Neural progenitor cell (in vitro differentiated cells): Measurements from ENCODE around the gene PPM1L. TPM values are rescaled to one million over a fixed set of nuclear protein-coding genes. Genes with fewer than 3 reads are reported as not detected.
A peak's percentile ranks its signal among the peaks of the same experiment; 100 is the strongest.

ENCODE experiments used
- DNase-seq: peaks from one replicate; pipeline ENCODE4 v3.0.0-alpha.2; 2016; ENCODE audit warnings: low spot score
- H2AFZ ChIP-seq: fragments of 200-600 bp; sonication (generic); replicated peaks from 2 replicates; pipeline ENCODE4 v1.6.1; 2016; ENCODE audit warnings: antibody characterized with exemption
- H3F3A ChIP-seq: fragments of 200-600 bp; sonication (generic); 2 replicates; pipeline ENCODE4 v1.6.1; 2016; ENCODE audit warnings: antibody characterized with exemption, low read depth
- H3K27ac ChIP-seq: fragments of 200-600 bp; sonication (generic); 2 replicates; pipeline ENCODE4 v1.5.1; 2016; ENCODE audit warnings: mild to moderate bottlenecking
- H3K27me3 ChIP-seq: fragments of 200-600 bp; sonication (generic); 2 replicates; pipeline ENCODE4 v1.6.1; 2016; ENCODE audit warnings: mild to moderate bottlenecking, moderate library complexity
- H3K36me3 ChIP-seq: fragments of 200-600 bp; sonication (generic); 2 replicates; pipeline ENCODE4 v1.5.1; 2016
- H3K4me1 ChIP-seq: fragments of 200-600 bp; sonication (generic); 2 replicates; pipeline ENCODE4 v1.6.1; 2016; ENCODE audit warnings: mixed run types
- H3K4me2 ChIP-seq: fragments of 200-600 bp; sonication (generic); 2 replicates; pipeline ENCODE4 v1.6.1; 2016
- H3K4me3 ChIP-seq: fragments of 200-600 bp; sonication (generic); 2 replicates; pipeline ENCODE4 v1.5.1; 2016
- H3K79me2 ChIP-seq: fragments of 200-600 bp; sonication (generic); 2 replicates; pipeline ENCODE4 v1.6.1; 2016; ENCODE audit warnings: low read depth
- H3K9ac ChIP-seq: fragments of 200-600 bp; sonication (generic); 2 replicates; pipeline ENCODE4 v1.6.1; 2016
- H3K9me3 ChIP-seq: fragments of 200-600 bp; sonication (generic); 2 replicates; pipeline ENCODE4 v1.5.1; 2016; ENCODE audit warnings: low read depth
- H4K20me1 ChIP-seq: fragments of 200-600 bp; sonication (generic); 2 replicates; pipeline ENCODE4 v1.6.1; 2016; ENCODE audit warnings: low read depth
- H3K27ac Mint-ChIP-seq: 3 replicates; pipeline ENCODE4 v1.8.0; 2021; ENCODE audit warnings: mixed read lengths
- H3K27me3 Mint-ChIP-seq: 2 replicates; pipeline ENCODE4 v1.8.0; 2022; ENCODE audit warnings: low read depth, mild to moderate bottlenecking, inconsistent platforms, moderate library complexity, mixed read lengths; ENCODE audit not compliant: insufficient read depth
- H3K36me3 Mint-ChIP-seq: 3 replicates; pipeline ENCODE4 v1.8.0; 2021; ENCODE audit warnings: mixed read lengths
- H3K4me1 Mint-ChIP-seq: 3 replicates; pipeline ENCODE4 v1.8.0; 2021; ENCODE audit warnings: mixed read lengths
- H3K4me3 Mint-ChIP-seq: 3 replicates; pipeline ENCODE4 v1.8.0; 2021; ENCODE audit warnings: mild to moderate bottlenecking, moderate library complexity, mixed read lengths
- H3K9me3 Mint-ChIP-seq: 3 replicates; pipeline ENCODE4 v1.8.0; 2020; ENCODE audit warnings: mixed read lengths
- EZH2 ChIP-seq: fragments of 200-600 bp; sonication (generic); IDR thresholded peaks from 2 replicates; pipeline ENCODE4 v1.6.1; 2017; ENCODE audit warnings: antibody characterized with exemption, mild to moderate bottlenecking, moderate library complexity
- EZH2phosphoT487 ChIP-seq: fragments of 200-600 bp; sonication (generic); IDR thresholded peaks from 2 replicates; pipeline ENCODE4 v1.6.1; 2017; ENCODE audit warnings: antibody characterized with exemption
- total RNA-seq: library from RNA; depleted of rRNA; stranded (reverse); fragments of >200 nt; gene quantifications from 2 replicates; pipeline ENCODE4 v1.2.3, GENCODE V29; 2015; ENCODE audit warnings: low replicate concordance
- TF ChIP-seq, protein P1 (sequence below): fragments of 200-600 bp; sonication (generic); IDR thresholded peaks from 2 replicates; pipeline ENCODE4 v1.5.1; 2017; ENCODE audit warnings: antibody characterized with exemption, mild to moderate bottlenecking

Gene PPM1L
- total RNA-seq, 1 donor from 2014 or later, result 16.5 TPM

- no peaks in the 10 kb centered on the region for H3K9me3 Mint-ChIP-seq
- Histone ChIP-seq H3K4me3 (no peak overlapping the region), H3K79me2 (no peaks in the 10 kb centered on the region), H4K20me1 (no peaks in the 10 kb centered on the region), H3K4me2 (no peak overlapping the region), H3K9ac (no peak overlapping the region), H3K9me3 (no peaks in the 10 kb centered on the region), H3K36me3 (no peaks in the 10 kb centered on the region), H2AFZ (no peak overlapping the region), H3F3A (no peaks in the 10 kb centered on the region), H3K27ac (no peak overlapping the region), H3K27me3 (no peaks in the 10 kb centered on the region), H3K4me1 (peaks cover 3% of the 10 kb centered on the region)
- peaks cover 15% of the 10 kb centered on the region for H3K4me1 Mint-ChIP-seq
- H3K27ac Mint-ChIP-seq, result no peak overlapping the region
- H3K4me3 Mint-ChIP-seq, result no peak overlapping the region
- peak; percentile 16 for DNase-seq
- peaks cover 5% of the 10 kb centered on the region for H3K27me3 Mint-ChIP-seq
- TF ChIP-seq, protein P1, sequence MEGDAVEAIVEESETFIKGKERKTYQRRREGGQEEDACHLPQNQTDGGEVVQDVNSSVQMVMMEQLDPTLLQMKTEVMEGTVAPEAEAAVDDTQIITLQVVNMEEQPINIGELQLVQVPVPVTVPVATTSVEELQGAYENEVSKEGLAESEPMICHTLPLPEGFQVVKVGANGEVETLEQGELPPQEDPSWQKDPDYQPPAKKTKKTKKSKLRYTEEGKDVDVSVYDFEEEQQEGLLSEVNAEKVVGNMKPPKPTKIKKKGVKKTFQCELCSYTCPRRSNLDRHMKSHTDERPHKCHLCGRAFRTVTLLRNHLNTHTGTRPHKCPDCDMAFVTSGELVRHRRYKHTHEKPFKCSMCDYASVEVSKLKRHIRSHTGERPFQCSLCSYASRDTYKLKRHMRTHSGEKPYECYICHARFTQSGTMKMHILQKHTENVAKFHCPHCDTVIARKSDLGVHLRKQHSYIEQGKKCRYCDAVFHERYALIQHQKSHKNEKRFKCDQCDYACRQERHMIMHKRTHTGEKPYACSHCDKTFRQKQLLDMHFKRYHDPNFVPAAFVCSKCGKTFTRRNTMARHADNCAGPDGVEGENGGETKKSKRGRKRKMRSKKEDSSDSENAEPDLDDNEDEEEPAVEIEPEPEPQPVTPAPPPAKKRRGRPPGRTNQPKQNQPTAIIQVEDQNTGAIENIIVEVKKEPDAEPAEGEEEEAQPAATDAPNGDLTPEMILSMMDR, result peak; percentile 23
- TF ChIP-seq EZH2, result no peak
- H3K36me3 Mint-ChIP-seq, result no peaks in the 10 kb centered on the region
Observed at GRCh38 chr3:160929595-160929994, 173.6 kb downstream of the PPM1L start.

DNA sequence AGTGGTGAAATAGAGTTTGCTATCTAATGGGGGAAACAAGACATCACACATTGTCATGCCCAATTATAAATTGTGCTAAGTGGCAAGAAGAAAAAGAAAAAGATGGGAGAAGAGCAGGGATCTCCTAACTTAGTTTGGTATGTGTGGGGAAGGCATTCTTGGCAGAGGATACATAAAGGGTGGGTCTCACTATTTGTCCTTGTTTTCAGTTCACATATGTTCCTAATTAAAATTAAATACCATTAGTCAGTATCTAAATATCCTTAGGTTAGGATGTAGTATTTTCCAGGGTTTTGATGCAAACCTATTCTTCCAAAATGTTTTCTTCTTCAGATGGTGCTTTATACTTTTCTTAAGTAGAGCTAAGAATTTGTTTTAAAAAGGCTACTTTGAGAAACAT, 175.4 kb downstream of the PPM1L start:
- Histone ChIP-seq H3K4me1 (no peaks in the 10 kb centered on the region), H3K9ac (no peak overlapping the region), H3K4me3 (no peak overlapping the region), H3K36me3 (no peaks in the 10 kb centered on the region), H3K9me3 (no peaks in the 10 kb centered on the region), H3K4me2 (no peak overlapping the region), H3F3A (no peaks in the 10 kb centered on the region), H3K27ac (no peak overlapping the region), H3K27me3 (no peaks in the 10 kb centered on the region), H4K20me1 (no peaks in the 10 kb centered on the region), H2AFZ (no peak overlapping the region), H3K79me2 (no peaks in the 10 kb centered on the region)
- DNase-seq, result no peak
- H3K4me3 Mint-ChIP-seq, result no peak overlapping the region
- H3K27me3 Mint-ChIP-seq, result peaks cover 11% of the 10 kb centered on the region
- H3K27ac Mint-ChIP-seq, result no peak overlapping the region
- TF ChIP-seq, protein P1, result no peak
- TF ChIP-seq EZH2 (no peak), EZH2phosphoT487 (no peak)
- H3K9me3 Mint-ChIP-seq, result no peaks in the 10 kb centered on the region
- H3K4me1 Mint-ChIP-seq, result peaks cover 7% of the 10 kb centered on the region
- no peaks in the 10 kb centered on the region for H3K36me3 Mint-ChIP-seq

DNA sequence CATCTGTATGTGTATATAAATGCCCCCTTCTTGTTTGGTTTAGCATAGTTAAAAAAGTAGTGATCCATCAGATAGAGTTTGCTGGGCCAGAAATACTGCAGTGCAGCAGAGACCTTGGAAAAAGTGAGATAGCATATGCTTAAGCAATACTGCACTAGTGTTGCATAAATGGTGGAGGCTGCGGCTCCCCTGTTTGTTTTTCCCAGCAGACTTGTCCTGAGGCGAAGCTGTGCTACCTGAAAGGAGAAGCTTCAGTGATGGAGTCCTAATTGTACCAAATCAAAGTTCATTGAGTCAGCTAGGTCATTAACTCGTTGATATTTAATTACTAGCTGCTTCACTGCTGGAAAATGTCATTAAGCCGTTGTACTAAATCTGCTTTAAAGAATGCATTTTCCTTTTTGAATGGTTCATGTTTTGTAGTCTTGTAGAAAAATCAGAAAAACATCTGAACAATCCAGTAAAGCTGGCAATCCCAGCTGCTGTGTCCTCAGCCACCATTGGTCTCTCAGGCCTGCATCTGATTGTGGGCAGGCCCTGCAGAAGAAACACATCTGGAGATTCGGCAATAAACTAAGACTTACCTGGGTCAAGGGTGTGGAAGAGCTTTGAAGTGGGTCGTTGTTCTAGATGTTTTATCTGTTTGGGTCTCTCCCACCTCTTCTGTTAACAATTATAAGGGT, 179.5 kb downstream of the PPM1L start:
- H3K27ac Mint-ChIP-seq, result no peak overlapping the region
- no peak overlapping the region for H3K4me3 Mint-ChIP-seq
- H3K4me1 Mint-ChIP-seq, result no peaks in the 10 kb centered on the region
- Histone ChIP-seq H2AFZ (no peak overlapping the region), H3K9me3 (no peaks in the 10 kb centered on the region), H3F3A (no peaks in the 10 kb centered on the region), H3K79me2 (no peaks in the 10 kb centered on the region), H3K27me3 (no peaks in the 10 kb centered on the region), H3K27ac (no peak overlapping the region), H3K4me1 (no peaks in the 10 kb centered on the region), H3K4me3 (no peak overlapping the region), H3K9ac (no peak overlapping the region), H3K4me2 (no peak overlapping the region), H3K36me3 (no peaks in the 10 kb centered on the region), H4K20me1 (no peaks in the 10 kb centered on the region)
- H3K36me3 Mint-ChIP-seq, result peaks cover 6% of the 10 kb centered on the region
- DNase-seq, result no peak
- H3K9me3 Mint-ChIP-seq, result peaks cover 7% of the 10 kb centered on the region
- no peak for TF ChIP-seq EZH2
- no peak for TF ChIP-seq EZH2phosphoT487
- TF ChIP-seq, protein P1, result no peak
- H3K27me3 Mint-ChIP-seq, result peaks cover 7% of the 10 kb centered on the region
